ENCODE data around the gene TGFB1I1.

TGFB1I1 gene

GRCh38 chr16:31452631-31453106 is 19.3 kb upstream of the TGFB1I1 start:
- DNase-seq (ENCODE audit: low read depth), result no peak

GRCh38 chr16:31453255-31454204 is 18.4 kb upstream of the TGFB1I1 start:
- no peak for DNase-seq (ENCODE audit: low read depth)

GRCh38 chr16:31455601-31456314 is 16.2 kb upstream of the TGFB1I1 start:
- DNase-seq (ENCODE audit: low read depth), result no peak

- DNase-seq (ENCODE audit: low read depth), result no peak
Measured at GRCh38 chr16:31456988-31457360, 15.0 kb upstream of the TGFB1I1 start.

- DNase-seq (ENCODE audit: low read depth), result no peak
Measured at GRCh38 chr16:31458073-31458843, 13.7 kb upstream of the TGFB1I1 start.

GRCh38 chr16:31458844-31459686 is 12.9 kb upstream of the TGFB1I1 start, which contains the start of gene ARMC5:
Gene ARMC5, plus strand, starts transcription at chr16:31459501. Its CDS starts 24 bp downstream, at chr16:31459525.
- peak; percentile 91 for DNase-seq (ENCODE audit: low read depth)

- DNase-seq (ENCODE audit: low read depth), result peak; percentile 100
Measured at GRCh38 chr16:31459687-31460581, 12.0 kb upstream of the TGFB1I1 start.

GRCh38 chr16:31460582-31461002 is 11.4 kb upstream of the TGFB1I1 start:
- DNase-seq (ENCODE audit: low read depth), result no peak

GRCh38 chr16:31461201-31461920 is 10.6 kb upstream of the TGFB1I1 start:
- no peak for DNase-seq (ENCODE audit: low read depth)

GRCh38 chr16:31461921-31462804 is 9.8 kb upstream of the TGFB1I1 start:
- no peak for DNase-seq (ENCODE audit: low read depth)

GRCh38 chr16:31464348-31464769 is 7.6 kb upstream of the TGFB1I1 start:
- no peak for DNase-seq (ENCODE audit: low read depth)

- DNase-seq (ENCODE audit: low read depth), result no peak
Measured at GRCh38 chr16:31464781-31465260, 7.1 kb upstream of the TGFB1I1 start.

GRCh38 chr16:31465788-31466370 is 6.1 kb upstream of the TGFB1I1 start:
- no peak for DNase-seq (ENCODE audit: low read depth)

- DNase-seq (ENCODE audit: low read depth), result no peak
Measured at GRCh38 chr16:31466381-31466841, 5.5 kb upstream of the TGFB1I1 start.

GRCh38 chr16:31467151-31467773 is 4.7 kb upstream of the TGFB1I1 start:
- no peak for DNase-seq (ENCODE audit: low read depth)

GRCh38 chr16:31467858-31468257 is 4.1 kb upstream of the TGFB1I1 start:
- DNase-seq (ENCODE audit: low read depth), result no peak

GRCh38 chr16:31470615-31471014 is 1.3 kb upstream of the TGFB1I1 start:
- DNase-seq (ENCODE audit: low read depth), result no peak

Measured in activated T-cell treated with anti-CD3 and anti-CD28 coated beads for 1 hour (primary cell).